GM21528 (cell line): ENCODE data around the gene SERINC5.

Experiments
- ATAC-seq: cut with Tn5 transposase; IDR thresholded peaks from one replicate; pipeline ENCODE4 v1.9.1; 2021; ENCODE audit warnings: mild to moderate bottlenecking, moderate library complexity; ENCODE audit not compliant: unreplicated experiment, low FRiP score

Gene SERINC5

GRCh38 chr5:80230269-80230992 is 25.4 kb downstream of the SERINC5 start:
- no peak for ATAC-seq

GRCh38 chr5:80229902-80230255 is 26.0 kb downstream of the SERINC5 start:
- no peak for ATAC-seq

GRCh38 chr5:80227979-80228596 is 27.8 kb downstream of the SERINC5 start:
- ATAC-seq: no peak

GRCh38 chr5:80225934-80226326 is 29.9 kb downstream of the SERINC5 start:
- no peak for ATAC-seq

GRCh38 chr5:80225189-80225933 is 30.5 kb downstream of the SERINC5 start:
- no peak for ATAC-seq

GRCh38 chr5:80223561-80223960 is 32.3 kb downstream of the SERINC5 start:
- no peak for ATAC-seq

GRCh38 chr5:80220245-80220897 is 35.5 kb downstream of the SERINC5 start:
- ATAC-seq: no peak

GRCh38 chr5:80219391-80219790 is 36.5 kb downstream of the SERINC5 start:
- no peak for ATAC-seq

- ATAC-seq: no peak
Measured at GRCh38 chr5:80217667-80218066, 38.2 kb downstream of the SERINC5 start.

- no peak for ATAC-seq
Measured at GRCh38 chr5:80216753-80217596, 38.9 kb downstream of the SERINC5 start.

GRCh38 chr5:80216096-80216495 is 39.8 kb downstream of the SERINC5 start:
- no peak for ATAC-seq

- no peak for ATAC-seq
Measured at GRCh38 chr5:80215523-80215922, 40.3 kb downstream of the SERINC5 start.

- no peak for ATAC-seq
Measured at GRCh38 chr5:80213466-80213865, 42.4 kb downstream of the SERINC5 start.

GRCh38 chr5:80212171-80212667 is 43.6 kb downstream of the SERINC5 start:
- no peak for ATAC-seq

GRCh38 chr5:80211327-80211726 is 44.5 kb downstream of the SERINC5 start:
- ATAC-seq: no peak

- no peak for ATAC-seq
Measured at GRCh38 chr5:80210014-80210413, 45.8 kb downstream of the SERINC5 start.

- no peak for ATAC-seq
Measured at GRCh38 chr5:80208381-80208780, 47.5 kb downstream of the SERINC5 start.

GRCh38 chr5:80207832-80208231 is 48.0 kb downstream of the SERINC5 start:
- ATAC-seq: no peak

- no peak for ATAC-seq
Measured at GRCh38 chr5:80206282-80206681, 49.6 kb downstream of the SERINC5 start.

GRCh38 chr5:80205846-80206245 is 50.0 kb downstream of the SERINC5 start:
- ATAC-seq: no peak
